HG03442 (cell line): ENCODE results near the gene HSPA5.
A peak's percentile ranks its signal among the peaks of the same experiment; 100 is the strongest.
"Not testable (repeated sequence)": the region's sequence is repeated elsewhere in the genome, so short reads cannot be mapped to it uniquely, and the experiment has no call there.

Experiments used
- ATAC-seq: cut with Tn5 transposase; IDR thresholded peaks from one replicate; pipeline ENCODE4 v1.9.1; 2021; ENCODE audit warnings: mild to moderate bottlenecking, moderate library complexity; ENCODE audit not compliant: unreplicated experiment

The HSPA5 gene

GRCh38 chr9:125194466-125194865, 46.7 kb downstream of the HSPA5 start:
- not testable (repeated sequence) for ATAC-seq

- no peak for ATAC-seq
Observed at GRCh38 chr9:125190361-125190801, 50.8 kb downstream of the HSPA5 start.

- ATAC-seq: peak; percentile 94
Observed at GRCh38 chr9:125189361-125190289, 51.5 kb downstream of the HSPA5 start, which contains the start of gene PPP6C. PPP6C (minus strand) TSS chr9:125189803; CDS start chr9:125189718, 85 bp downstream.

- peak; percentile 19 for ATAC-seq
Observed at GRCh38 chr9:125189011-125189360, 52.2 kb downstream of the HSPA5 start.
